Peyer's patch (tissue), 4 donors: Measurements from ENCODE around the gene ALDH4A1. TPM values are rescaled to one million over a fixed set of nuclear protein-coding genes. Genes with fewer than 3 reads are reported as not detected.
A peak's percentile ranks its signal among the peaks of the same experiment; 100 is the strongest.

Experiments used
- DNase-seq, 3 donors: peaks; one replicate each; pipeline ENCODE4 v3.0.0-alpha.2; 2017 to 2019
- H3K27ac ChIP-seq, 4 donors: fragments of 200-600 bp; sonication (generic); one replicate each; pipeline ENCODE4 v1.5.1; 2016 to 2019
- H3K27me3 ChIP-seq, 2 donors: fragments of 200-600 bp; sonication (generic); one replicate each; pipeline ENCODE4 v1.5.1; 2019
- H3K36me3 ChIP-seq, 3 donors: fragments of 200-600 bp; sonication (generic); one replicate each; pipeline ENCODE4 v1.5.1; 2016 to 2019
- H3K4me1 ChIP-seq, 4 donors: fragments of 200-600 bp; sonication (generic); one replicate each; pipeline ENCODE4 v1.5.1; 2016 to 2019
- H3K4me3 ChIP-seq, 4 donors: fragments of 200-600 bp; sonication (generic); 1 replicate in 3 of 4; 2 replicates in 1 of 4; pipeline ENCODE4 v1.5.1; 2016 to 2019; ENCODE audit warnings: mild to moderate bottlenecking in 1 of 4
- H3K9me3 ChIP-seq, 4 donors: fragments of 200-600 bp; sonication (generic); one replicate each; pipeline ENCODE4 v1.5.1; 2016 to 2019; ENCODE audit warnings: mild to moderate bottlenecking in 1 of 4
- POLR2A ChIP-seq, 2 donors: fragments of 450-650 bp; IDR thresholded peaks; one replicate each; pipeline ENCODE4 v1.5.1; 2017; ENCODE audit warnings: antibody characterized with exemption in 2 of 2, mild to moderate bottlenecking in 2 of 2, moderate library complexity in 2 of 2
- total RNA-seq, 4 donors: library from RNA; depleted of rRNA; stranded (reverse); fragments of >200 nt; gene quantifications; one replicate each; pipeline ENCODE4 v1.1.0, GENCODE V29; 2016
- TF ChIP-seq, protein P1 (sequence below), 6 experiments: fragments of 450-650 bp in 4 of 6; fragments of 200-600 bp in 2 of 6; sonication (generic) in 1 of 6; IDR thresholded peaks; one replicate each; pipeline ENCODE4 v1.5.1; 2017 to 2019; ENCODE audit warnings: antibody characterized with exemption in 6 of 6, mild to moderate bottlenecking in 3 of 6, moderate library complexity in 1 of 6

ALDH4A1 gene
- total RNA-seq, 4 donors from 2014 or later, result 2.8 to 5.8 (median 4.1) TPM

DNA sequence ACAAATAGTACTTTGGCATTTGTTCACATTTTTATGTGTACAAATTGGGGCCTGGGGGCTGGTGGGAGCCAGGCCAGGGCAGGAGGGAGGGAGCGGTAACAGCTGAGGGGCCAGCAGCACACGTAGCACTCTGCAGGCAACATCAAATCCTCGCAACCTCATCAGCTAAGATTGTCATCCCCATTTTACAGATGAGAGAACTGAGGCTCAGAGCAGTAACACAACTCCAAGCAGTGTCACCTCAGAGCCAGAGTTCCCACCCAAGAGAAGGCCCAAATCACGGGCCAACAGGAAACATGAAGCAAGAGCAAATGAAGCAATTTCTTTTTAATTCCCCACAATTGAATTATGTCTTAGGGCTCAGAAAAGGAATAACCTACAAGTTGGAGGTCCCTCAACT, 40.0 kb upstream of the ALDH4A1 start:
- TF ChIP-seq, protein P1, sequence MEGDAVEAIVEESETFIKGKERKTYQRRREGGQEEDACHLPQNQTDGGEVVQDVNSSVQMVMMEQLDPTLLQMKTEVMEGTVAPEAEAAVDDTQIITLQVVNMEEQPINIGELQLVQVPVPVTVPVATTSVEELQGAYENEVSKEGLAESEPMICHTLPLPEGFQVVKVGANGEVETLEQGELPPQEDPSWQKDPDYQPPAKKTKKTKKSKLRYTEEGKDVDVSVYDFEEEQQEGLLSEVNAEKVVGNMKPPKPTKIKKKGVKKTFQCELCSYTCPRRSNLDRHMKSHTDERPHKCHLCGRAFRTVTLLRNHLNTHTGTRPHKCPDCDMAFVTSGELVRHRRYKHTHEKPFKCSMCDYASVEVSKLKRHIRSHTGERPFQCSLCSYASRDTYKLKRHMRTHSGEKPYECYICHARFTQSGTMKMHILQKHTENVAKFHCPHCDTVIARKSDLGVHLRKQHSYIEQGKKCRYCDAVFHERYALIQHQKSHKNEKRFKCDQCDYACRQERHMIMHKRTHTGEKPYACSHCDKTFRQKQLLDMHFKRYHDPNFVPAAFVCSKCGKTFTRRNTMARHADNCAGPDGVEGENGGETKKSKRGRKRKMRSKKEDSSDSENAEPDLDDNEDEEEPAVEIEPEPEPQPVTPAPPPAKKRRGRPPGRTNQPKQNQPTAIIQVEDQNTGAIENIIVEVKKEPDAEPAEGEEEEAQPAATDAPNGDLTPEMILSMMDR (IDR thresholded peaks at IDR 0.05), result no peak
- no peaks in the 10 kb centered on the region for H3K9me3 ChIP-seq
- no peaks in the 10 kb centered on the region for H3K36me3 ChIP-seq
- peaks cover 3 to 35% (median 4%) of the 10 kb centered on the region in 4 donors for H3K4me1 ChIP-seq
- H3K27me3 ChIP-seq, result no peaks in the 10 kb centered on the region
- H3K27ac ChIP-seq, result no peak overlapping the region
- no peak overlapping the region for H3K4me3 ChIP-seq
- no peak for DNase-seq

DNA sequence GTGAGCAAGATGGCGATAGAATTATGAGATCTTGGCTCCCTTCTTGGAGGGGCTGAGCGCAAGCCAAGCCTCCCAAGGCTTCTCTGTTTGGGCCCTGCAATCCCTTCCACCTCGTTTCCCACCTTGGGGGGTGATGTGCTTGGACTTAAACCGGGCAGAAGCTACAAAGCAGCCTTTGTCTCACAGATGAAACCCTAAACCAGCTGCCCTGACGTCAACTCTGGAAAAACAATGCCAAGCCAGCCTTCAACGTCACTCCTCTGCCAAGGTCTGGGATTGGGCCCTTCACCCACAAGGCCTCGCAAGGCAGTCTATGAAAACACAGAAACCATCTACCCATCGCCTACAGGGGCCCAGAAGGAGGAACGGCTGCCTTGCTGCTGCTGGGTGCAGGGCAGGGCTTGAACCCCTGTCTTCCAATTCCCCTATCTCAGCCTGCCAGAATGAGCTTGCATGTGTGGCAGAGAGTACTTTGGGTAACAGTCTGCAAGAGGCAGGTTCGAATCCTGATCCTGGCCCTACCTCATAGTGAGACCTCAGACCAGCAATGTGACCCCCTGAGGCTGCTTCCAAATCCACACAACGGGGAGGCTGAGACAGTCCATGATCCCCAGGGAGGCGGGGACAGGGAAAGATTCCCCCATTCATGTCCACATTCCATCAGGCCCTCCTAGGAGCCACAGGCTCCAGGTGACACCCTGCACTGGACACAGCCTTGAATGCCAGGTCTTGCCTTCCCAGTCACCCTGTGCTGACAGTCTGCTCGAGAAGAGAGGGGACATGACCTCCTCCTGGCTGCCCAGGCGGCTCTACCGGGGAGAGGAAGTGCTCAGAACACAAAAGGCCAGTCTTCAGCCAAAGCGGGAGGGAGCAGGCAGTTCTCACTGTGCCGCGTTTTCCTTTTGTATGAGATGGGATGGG, 39.1 kb upstream of the ALDH4A1 start:
- Histone ChIP-seq H3K9me3 (no peaks in the 10 kb centered on the region), H3K27ac (peak overlapping the region in 1 of 4 donors; percentile 9), H3K27me3 (no peaks in the 10 kb centered on the region), H3K4me1 (peaks cover 3 to 30% (median 4%) of the 10 kb centered on the region in 4 donors), H3K36me3 (no peaks in the 10 kb centered on the region), H3K4me3 (no peak overlapping the region)
- TF ChIP-seq, protein P1 (IDR thresholded peaks at IDR 0.05), result no peak
- TF ChIP-seq POLR2A (IDR thresholded peaks at IDR 0.05), result no peak
- no peak for DNase-seq

DNA sequence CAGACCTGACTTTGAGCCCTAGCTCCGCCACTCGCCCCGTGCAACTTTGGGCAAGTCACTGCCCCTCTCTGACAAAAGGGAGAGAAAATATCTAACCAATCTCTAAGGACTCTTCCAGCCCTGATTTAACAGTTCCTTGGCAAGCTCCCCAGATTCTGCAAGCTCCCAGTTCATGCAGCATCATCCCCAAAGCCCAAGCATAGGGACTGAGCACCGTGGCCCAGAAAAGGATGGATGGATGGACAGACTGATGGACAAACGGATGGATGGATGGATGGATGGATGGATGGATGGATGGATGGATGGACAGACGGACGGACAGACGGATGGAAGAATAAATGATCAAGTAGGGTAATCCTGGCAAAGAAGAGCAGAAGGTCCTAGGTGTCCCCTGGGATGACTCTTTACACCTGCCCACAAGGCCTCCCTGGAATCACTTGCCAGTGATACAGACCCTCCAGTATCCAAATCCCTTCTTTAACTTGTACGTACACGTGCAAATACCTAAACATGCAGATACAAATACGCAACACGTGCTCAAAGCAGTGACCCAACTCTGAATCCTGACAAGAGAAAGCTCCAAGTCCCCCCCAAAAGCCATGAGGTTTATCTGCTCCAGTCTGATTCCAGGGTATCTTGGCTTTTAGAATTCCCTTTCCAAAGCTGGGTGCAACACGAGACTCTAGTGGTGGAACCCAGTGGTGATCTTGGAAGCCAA, 38.1 kb upstream of the ALDH4A1 start:
- DNase-seq, result no peak
- no peaks in the 10 kb centered on the region for H3K36me3 ChIP-seq
- no peak for TF ChIP-seq POLR2A (IDR thresholded peaks at IDR 0.05)
- TF ChIP-seq, protein P1 (IDR thresholded peaks at IDR 0.05), result no peak
- no peaks in the 10 kb centered on the region for H3K9me3 ChIP-seq
- no peaks in the 10 kb centered on the region for H3K27me3 ChIP-seq
- H3K4me3 ChIP-seq, result no peak overlapping the region
- H3K27ac ChIP-seq, result no peak overlapping the region
- peaks cover 3 to 24% (median 4%) of the 10 kb centered on the region in 4 donors for H3K4me1 ChIP-seq

DNA sequence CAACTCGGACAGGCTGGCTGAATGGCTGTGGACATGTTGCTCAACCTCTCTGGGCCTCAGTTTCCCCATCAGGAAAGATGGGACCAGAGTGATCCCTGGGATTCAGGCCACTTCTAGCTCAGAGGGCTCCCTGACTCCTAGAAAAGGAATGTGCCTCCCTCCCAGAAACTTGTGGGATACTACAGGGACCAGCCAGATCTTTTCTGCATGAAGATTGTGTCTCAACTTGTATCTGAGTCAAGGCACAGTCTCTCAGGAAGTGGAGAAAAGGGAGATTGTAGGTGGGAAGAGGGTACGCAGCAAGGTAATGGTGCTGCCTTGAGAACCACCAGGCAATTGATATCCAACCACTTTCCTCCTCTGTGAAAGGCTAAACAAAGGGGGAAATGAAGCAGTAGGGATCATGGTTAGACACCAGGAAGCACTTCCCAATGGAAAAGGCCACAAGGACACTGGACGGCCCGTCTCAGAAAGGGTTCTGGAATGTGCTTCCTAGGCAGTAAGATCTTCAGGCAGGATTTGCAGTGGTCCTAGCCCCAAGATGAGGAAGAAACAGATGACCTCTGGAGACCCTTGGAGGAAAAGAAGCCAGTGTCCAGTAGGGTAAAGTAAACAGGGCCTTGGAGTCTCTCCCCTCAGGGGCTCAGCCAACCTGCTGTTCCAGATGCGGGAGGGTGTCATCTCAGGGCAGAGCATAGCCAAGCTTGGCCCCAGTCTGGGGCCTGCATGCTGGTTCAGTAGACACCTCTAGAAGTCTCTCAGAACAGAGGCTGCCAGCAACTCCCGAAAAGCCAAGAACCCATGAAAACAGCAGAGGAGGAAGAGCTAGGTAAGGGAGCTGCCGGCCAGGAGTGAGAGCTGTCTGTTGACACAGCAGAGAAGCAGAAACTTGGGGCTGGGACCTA, 37.3 kb upstream of the ALDH4A1 start:
- Histone ChIP-seq H3K9me3 (no peaks in the 10 kb centered on the region), H3K4me1 (peaks cover 0 to 16% (median 1%) of the 10 kb centered on the region in 4 donors), H3K27me3 (no peaks in the 10 kb centered on the region), H3K27ac (no peak overlapping the region), H3K36me3 (no peaks in the 10 kb centered on the region), H3K4me3 (no peak overlapping the region)
- TF ChIP-seq, protein P1 (IDR thresholded peaks at IDR 0.05), result no peak
- TF ChIP-seq POLR2A (IDR thresholded peaks at IDR 0.05), result no peak
- DNase-seq, result no peak

DNA sequence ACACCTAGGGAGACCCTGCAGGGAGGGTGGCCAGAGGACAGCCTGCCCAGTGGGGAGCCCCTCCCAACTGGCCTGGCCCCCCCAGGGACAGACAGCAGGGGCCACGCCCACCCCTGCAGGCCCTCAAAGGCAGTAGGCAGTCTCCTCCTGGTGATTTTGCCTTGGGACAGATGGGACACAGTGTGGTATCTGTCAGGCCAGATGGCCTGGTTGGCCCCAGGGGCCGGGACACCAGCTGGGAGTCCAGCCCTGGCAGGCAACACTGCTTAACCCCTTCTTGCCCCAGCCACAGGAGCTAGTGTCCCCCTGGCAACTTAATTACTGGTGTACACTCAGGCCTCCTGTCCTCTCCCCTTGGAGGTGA, 36.3 kb upstream of the ALDH4A1 start:
- Histone ChIP-seq H3K4me1 (peaks cover 0 to 12% (median 1%) of the 10 kb centered on the region in 4 donors), H3K9me3 (no peaks in the 10 kb centered on the region), H3K27ac (no peak overlapping the region), H3K27me3 (no peaks in the 10 kb centered on the region), H3K4me3 (no peak overlapping the region), H3K36me3 (no peaks in the 10 kb centered on the region)
- no peak for DNase-seq
- TF ChIP-seq, protein P1 (IDR thresholded peaks at IDR 0.05), result no peak
- TF ChIP-seq POLR2A (IDR thresholded peaks at IDR 0.05), result no peak
